ENCODE results near the gene SLC12A1. TPM values are rescaled to one million over a fixed set of nuclear protein-coding genes. Genes with fewer than 3 reads are reported as not detected.

Gene SLC12A1
- total and polyA plus RNA-seq, 2 experiments from 2014 or later: 0.57 to 0.59 TPM

DNA sequence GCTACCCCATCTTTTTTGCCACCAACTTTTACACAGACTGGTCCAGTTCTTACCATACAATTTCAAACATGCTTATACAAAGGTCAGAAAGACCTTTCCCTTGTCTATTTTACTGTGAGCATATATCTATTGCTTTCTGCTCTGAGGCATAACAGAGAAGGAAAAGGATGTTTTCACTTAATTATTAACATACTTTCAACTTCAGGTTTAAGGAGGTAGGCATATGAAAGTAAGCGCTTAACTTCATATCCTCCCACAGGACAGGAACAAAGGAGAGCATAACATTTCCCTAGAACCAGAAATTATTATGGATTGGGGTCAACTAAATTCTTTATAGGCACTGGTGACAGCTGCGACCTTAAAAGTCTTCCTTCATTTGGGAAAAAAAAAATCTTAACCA, 29.1 kb upstream of the SLC12A1 start (continued):
- TF ChIP-seq, protein P1, sequence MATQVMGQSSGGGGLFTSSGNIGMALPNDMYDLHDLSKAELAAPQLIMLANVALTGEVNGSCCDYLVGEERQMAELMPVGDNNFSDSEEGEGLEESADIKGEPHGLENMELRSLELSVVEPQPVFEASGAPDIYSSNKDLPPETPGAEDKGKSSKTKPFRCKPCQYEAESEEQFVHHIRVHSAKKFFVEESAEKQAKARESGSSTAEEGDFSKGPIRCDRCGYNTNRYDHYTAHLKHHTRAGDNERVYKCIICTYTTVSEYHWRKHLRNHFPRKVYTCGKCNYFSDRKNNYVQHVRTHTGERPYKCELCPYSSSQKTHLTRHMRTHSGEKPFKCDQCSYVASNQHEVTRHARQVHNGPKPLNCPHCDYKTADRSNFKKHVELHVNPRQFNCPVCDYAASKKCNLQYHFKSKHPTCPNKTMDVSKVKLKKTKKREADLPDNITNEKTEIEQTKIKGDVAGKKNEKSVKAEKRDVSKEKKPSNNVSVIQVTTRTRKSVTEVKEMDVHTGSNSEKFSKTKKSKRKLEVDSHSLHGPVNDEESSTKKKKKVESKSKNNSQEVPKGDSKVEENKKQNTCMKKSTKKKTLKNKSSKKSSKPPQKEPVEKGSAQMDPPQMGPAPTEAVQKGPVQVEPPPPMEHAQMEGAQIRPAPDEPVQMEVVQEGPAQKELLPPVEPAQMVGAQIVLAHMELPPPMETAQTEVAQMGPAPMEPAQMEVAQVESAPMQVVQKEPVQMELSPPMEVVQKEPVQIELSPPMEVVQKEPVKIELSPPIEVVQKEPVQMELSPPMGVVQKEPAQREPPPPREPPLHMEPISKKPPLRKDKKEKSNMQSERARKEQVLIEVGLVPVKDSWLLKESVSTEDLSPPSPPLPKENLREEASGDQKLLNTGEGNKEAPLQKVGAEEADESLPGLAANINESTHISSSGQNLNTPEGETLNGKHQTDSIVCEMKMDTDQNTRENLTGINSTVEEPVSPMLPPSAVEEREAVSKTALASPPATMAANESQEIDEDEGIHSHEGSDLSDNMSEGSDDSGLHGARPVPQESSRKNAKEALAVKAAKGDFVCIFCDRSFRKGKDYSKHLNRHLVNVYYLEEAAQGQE (IDR thresholded peaks at IDR 0.05; ENCODE audit: unreplicated experiment): no peak
- TF ChIP-seq, protein P2, sequence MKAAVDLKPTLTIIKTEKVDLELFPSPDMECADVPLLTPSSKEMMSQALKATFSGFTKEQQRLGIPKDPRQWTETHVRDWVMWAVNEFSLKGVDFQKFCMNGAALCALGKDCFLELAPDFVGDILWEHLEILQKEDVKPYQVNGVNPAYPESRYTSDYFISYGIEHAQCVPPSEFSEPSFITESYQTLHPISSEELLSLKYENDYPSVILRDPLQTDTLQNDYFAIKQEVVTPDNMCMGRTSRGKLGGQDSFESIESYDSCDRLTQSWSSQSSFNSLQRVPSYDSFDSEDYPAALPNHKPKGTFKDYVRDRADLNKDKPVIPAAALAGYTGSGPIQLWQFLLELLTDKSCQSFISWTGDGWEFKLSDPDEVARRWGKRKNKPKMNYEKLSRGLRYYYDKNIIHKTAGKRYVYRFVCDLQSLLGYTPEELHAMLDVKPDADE (IDR thresholded peaks at IDR 0.05): no peak
- TF ChIP-seq CTCF (conservative IDR thresholded peaks at IDR 0.05; ENCODE audit: low read depth in 2 of 2): no peak
- no peak for TF ChIP-seq STAT1 (IDR thresholded peaks at IDR 0.05; ENCODE audit: unreplicated experiment)
- no peak for TF ChIP-seq NANOG (IDR thresholded peaks at IDR 0.05; ENCODE audit: borderline replicate concordance)
- no peak for TF ChIP-seq CREB1 (CRISPR knock-in tag; IDR thresholded peaks at IDR 0.05; ENCODE audit: low read depth)
- TF ChIP-seq EZH2phosphoT487 (IDR thresholded peaks at IDR 0.05; ENCODE audit: unreplicated experiment): no peak

DNA sequence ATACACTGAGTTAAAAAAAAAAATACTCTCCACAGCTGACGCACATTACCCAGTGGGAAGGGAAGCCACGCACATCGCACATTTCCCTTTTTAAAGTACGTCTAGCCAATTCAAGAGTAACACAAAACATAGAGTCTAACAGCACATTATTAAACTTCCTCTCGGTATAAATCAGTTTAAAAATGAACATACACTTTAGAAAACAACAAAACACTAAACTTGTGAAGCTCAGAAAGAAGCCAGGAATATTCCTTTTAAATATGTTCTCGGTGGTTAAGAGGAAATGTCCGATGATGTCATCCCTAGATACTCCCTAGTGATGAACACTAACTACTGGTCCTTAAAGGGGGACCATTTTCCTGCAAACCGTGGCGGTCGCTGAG, 28.7 kb upstream of the SLC12A1 start:
- Histone ChIP-seq H3K9me2 (ENCODE audit: insufficient read depth) (no peaks in the 10 kb centered on the region), H4K20me1 (replicated peaks; ENCODE audit: insufficient read depth) (0 out of 2 replicates have a peak, but pooled peaks cover 8% of the 10 kb centered on the region), H3K4me3 (peak overlapping the region; percentile 63), H3F3A (replicated peaks; ENCODE audit: low read depth) (no peaks in the 10 kb centered on the region), H3K79me2 (replicated peaks; ENCODE audit: insufficient read depth) (peaks cover 52% of the 10 kb centered on the region), H3K4me1 (ENCODE audit: insufficient read depth) (peaks cover 27% of the 10 kb centered on the region), H3K36me3 (ENCODE audit: insufficient read depth) (no peaks in the 10 kb centered on the region), H2AFZ (no peak overlapping the region), H3K4me2 (peak overlapping the region; percentile 75), H3K27ac (ENCODE audit: low read depth) (peak overlapping the region; percentile 84; the same call in 1 of the 2 replicates), H3K27me3 (ENCODE audit: insufficient read depth) (no peaks in the 10 kb centered on the region)
- TF ChIP-seq, protein P1 (IDR thresholded peaks at IDR 0.05; ENCODE audit: unreplicated experiment): no peak
- no peak for TF ChIP-seq CREB1 (CRISPR knock-in tag; IDR thresholded peaks at IDR 0.05; ENCODE audit: low read depth)
- no peaks in the 10 kb centered on the region for H3K9me3 Mint-ChIP-seq
- H3K27me3 Mint-ChIP-seq (ENCODE audit: insufficient read depth, low read depth, poor library complexity): peaks cover 2% of the 10 kb centered on the region
- peaks cover 50% of the 10 kb centered on the region for H3K4me1 Mint-ChIP-seq
- H3K4me3 Mint-ChIP-seq: peak overlapping the region; percentile 92
- H3K27ac Mint-ChIP-seq: peak overlapping the region; percentile 97
- H3K36me3 Mint-ChIP-seq (ENCODE audit: low read depth): no peaks in the 10 kb centered on the region
- peak; percentile 51 for DNase-seq (ENCODE audit: low spot score)
- peak; percentile 38; the same call in 2 of the 3 replicates for ATAC-seq

Data from GM23338 (cell line).